Keratinocyte (primary cell): ENCODE data around the gene MBTPS2. TPM values are rescaled to one million over a fixed set of nuclear protein-coding genes. Genes with fewer than 3 reads are reported as not detected.

Experiments
- DNase-seq: peaks from one replicate; pipeline ENCODE4 v3.0.0-alpha.2; 2011; ENCODE audit warnings: low read depth, missing footprints, low spot score
- FAIRE-seq: peaks from 2 replicates; lab custom pipeline; 2011; peaks lifted over from hg19 to GRCh38; lab: Jason Lieb, UNC
- H2AFZ ChIP-seq: 2 replicates; pipeline ENCODE4 v1.6.0; 2012; ENCODE audit warnings: low read length, control low read depth, inconsistent platforms; ENCODE audit not compliant: control insufficient read depth
- H3K27ac ChIP-seq: 2 replicates; pipeline ENCODE4 v1.5.1; 2011; ENCODE audit warnings: low read length; ENCODE audit not compliant: control insufficient read depth, insufficient read depth
- H3K27me3 ChIP-seq: 3 replicates; pipeline ENCODE4 v1.6.0; 2011; ENCODE audit warnings: low read length; ENCODE audit not compliant: control insufficient read depth, insufficient read depth; ENCODE audit errors: extremely low read depth
- H3K36me3 ChIP-seq, 2 experiments: 2 replicates in 1 of 2; 3 replicates in 1 of 2; pipeline ENCODE4 v1.5.1; 2011; ENCODE audit warnings: low read length in 2 of 2, mild to moderate bottlenecking in 1 of 2; ENCODE audit not compliant: control insufficient read depth in 2 of 2, insufficient read depth in 2 of 2; ENCODE audit errors: extremely low read depth in 1 of 2
- H3K4me1 ChIP-seq: 3 replicates; pipeline ENCODE4 v1.5.1; 2011; ENCODE audit warnings: low read length; ENCODE audit not compliant: control insufficient read depth, insufficient read depth; ENCODE audit errors: extremely low read depth
- H3K4me2 ChIP-seq: 3 replicates; pipeline ENCODE4 v1.6.0; 2011; ENCODE audit warnings: low read depth, low read length; ENCODE audit not compliant: control insufficient read depth, insufficient read depth; ENCODE audit errors: extremely low read depth
- H3K4me3 ChIP-seq, 3 experiments: fragments of 200-600 bp in 1 of 3; sonication (generic) in 1 of 3; 2 replicates in 2 of 3; 3 replicates in 1 of 3; pipeline ENCODE4 v1.5.1; 2011 to 2016; ENCODE audit warnings: low read length in 3 of 3, mild to moderate bottlenecking in 3 of 3, control low read depth in 2 of 3, inconsistent platforms in 1 of 3, low read depth in 1 of 3, mixed read lengths in 1 of 3, mixed run types in 1 of 3, moderate library complexity in 1 of 3; ENCODE audit not compliant: control insufficient read depth in 2 of 3, insufficient read depth in 2 of 3; ENCODE audit errors: extremely low read depth in 1 of 3
- H3K79me2 ChIP-seq: 2 replicates; pipeline ENCODE4 v1.6.0; 2012; ENCODE audit warnings: low read length; ENCODE audit not compliant: control insufficient read depth, insufficient read depth
- H3K9ac ChIP-seq: 3 replicates; pipeline ENCODE4 v1.6.0; 2011; ENCODE audit warnings: low read length; ENCODE audit not compliant: control insufficient read depth, insufficient read depth; ENCODE audit errors: extremely low read depth
- H3K9me1 ChIP-seq: 3 replicates; pipeline ENCODE4 v1.6.0; 2011; ENCODE audit warnings: low read length; ENCODE audit not compliant: control insufficient read depth, insufficient read depth; ENCODE audit errors: extremely low read depth
- H3K9me3 ChIP-seq: 2 replicates; pipeline ENCODE4 v1.5.1; 2012; ENCODE audit warnings: low read depth, low read length; ENCODE audit not compliant: control insufficient read depth
- H4K20me1 ChIP-seq: 3 replicates; pipeline ENCODE4 v1.6.0; 2011; ENCODE audit warnings: low read length; ENCODE audit not compliant: control insufficient read depth, insufficient read depth; ENCODE audit errors: extremely low read depth
- EZH2 ChIP-seq: IDR thresholded peaks from one replicate; pipeline ENCODE4 v1.6.1; 2012; ENCODE audit warnings: inconsistent platforms, mild to moderate bottlenecking, low read length, moderate library complexity
- dilution Hi-C: fragments of 300-500 bp; cut with MboI; formaldehyde crosslinking; loops from one replicate; pipeline ENCODE4 v1.7.0; 2020; ENCODE audit warnings: low sequenced_read_pairs; ENCODE audit not compliant: extremely low pct_ligation_motif_present
- polyA plus RNA-seq, 5 experiments: library from polyadenylated mRNA; depleted of rRNA in 3 of 5; stranded (reverse) in 3 of 5; stranded (forward) in 1 of 5; unstranded in 1 of 5; fragments of >200 nt; gene quantifications; 1 replicate in 1 of 5; 2 replicates in 3 of 5; 3 replicates in 1 of 5; pipeline versions ENCODE4 v1.2.1 to v1.2.3, GENCODE V29; 2011 to 2012; ENCODE audit warnings: missing spikeins in 2 of 5, low read depth in 1 of 5, low replicate concordance in 1 of 5
- TF ChIP-seq, protein P1 (sequence below), 3 experiments: IDR thresholded peaks in 1 of 3; conservative IDR thresholded peaks in 1 of 3; optimal IDR thresholded peaks in 1 of 3; 2 replicates in 2 of 3; 3 replicates in 1 of 3; pipeline versions ENCODE3 to v1.5.1; 2011; ENCODE audit warnings: low read length in 3 of 3, mild to moderate bottlenecking in 3 of 3, moderate library complexity in 2 of 3, control low read depth in 1 of 3, inconsistent platforms in 1 of 3; ENCODE audit not compliant: insufficient read depth in 2 of 3; ENCODE audit errors: extremely low read depth in 1 of 3

The MBTPS2 gene
- polyA plus RNA-seq, 1 donor (not counting 4 experiments of a cell fraction or from before 2014, with no cell fraction given) = 15.7 TPM

DNA sequence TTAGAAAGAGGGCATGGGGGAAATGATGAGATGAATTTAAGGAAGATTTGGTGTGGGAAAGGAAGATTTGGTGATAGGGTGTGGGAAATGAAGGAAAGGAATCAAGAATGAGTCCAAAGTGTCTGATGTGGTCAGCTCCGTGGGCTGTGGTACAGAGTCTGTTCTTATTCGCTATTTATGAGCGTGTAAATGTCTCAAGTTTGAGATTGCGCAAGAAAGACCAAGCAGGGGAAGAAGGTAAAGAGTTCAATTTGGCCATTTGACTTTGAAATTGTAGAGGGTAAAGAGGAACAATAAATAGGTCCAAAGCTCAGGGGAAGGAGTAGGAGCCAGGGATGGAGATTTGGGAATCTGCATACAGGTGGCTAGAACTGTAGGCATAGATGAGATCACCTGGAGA is 89.8 kb downstream of the MBTPS2 start:
- FAIRE-seq = no peak
- no peaks in the 10 kb centered on the region for H3K36me3 ChIP-seq
- dilution Hi-C loops = no loop called here

DNA sequence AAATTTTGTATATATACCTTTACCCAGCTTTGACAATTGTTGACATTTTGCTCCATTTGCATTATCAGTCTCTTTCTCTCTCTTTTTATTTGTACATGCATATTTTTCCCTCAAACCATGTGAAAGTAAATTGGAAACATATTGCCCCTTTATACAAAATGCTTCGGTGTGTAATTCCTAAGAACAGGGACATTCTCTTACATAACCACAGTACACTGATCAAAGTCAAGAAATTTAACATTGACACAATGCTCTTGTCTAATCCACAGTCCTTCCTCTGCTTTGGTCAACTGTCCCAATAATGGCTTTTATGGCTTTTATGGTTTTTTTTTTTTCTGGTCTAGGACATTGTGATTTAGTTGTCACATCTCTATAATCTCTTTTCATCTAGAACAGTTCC is 91.6 kb downstream of the MBTPS2 start:
- Histone ChIP-seq H3K4me1 (peaks cover 45% of the 10 kb centered on the region), H4K20me1 (no peaks in the 10 kb centered on the region), H2AFZ (no peak overlapping the region), H3K79me2 (no peaks in the 10 kb centered on the region), H3K9me3 (no peaks in the 10 kb centered on the region), H3K4me3 (no peak overlapping the region), H3K27ac (no peak overlapping the region), H3K9me1 (no peaks in the 10 kb centered on the region), H3K27me3 (no peaks in the 10 kb centered on the region), H3K4me2 (no peak overlapping the region), H3K9ac (no peak overlapping the region), H3K36me3 (no peaks in the 10 kb centered on the region)
- TF ChIP-seq, protein P1, sequence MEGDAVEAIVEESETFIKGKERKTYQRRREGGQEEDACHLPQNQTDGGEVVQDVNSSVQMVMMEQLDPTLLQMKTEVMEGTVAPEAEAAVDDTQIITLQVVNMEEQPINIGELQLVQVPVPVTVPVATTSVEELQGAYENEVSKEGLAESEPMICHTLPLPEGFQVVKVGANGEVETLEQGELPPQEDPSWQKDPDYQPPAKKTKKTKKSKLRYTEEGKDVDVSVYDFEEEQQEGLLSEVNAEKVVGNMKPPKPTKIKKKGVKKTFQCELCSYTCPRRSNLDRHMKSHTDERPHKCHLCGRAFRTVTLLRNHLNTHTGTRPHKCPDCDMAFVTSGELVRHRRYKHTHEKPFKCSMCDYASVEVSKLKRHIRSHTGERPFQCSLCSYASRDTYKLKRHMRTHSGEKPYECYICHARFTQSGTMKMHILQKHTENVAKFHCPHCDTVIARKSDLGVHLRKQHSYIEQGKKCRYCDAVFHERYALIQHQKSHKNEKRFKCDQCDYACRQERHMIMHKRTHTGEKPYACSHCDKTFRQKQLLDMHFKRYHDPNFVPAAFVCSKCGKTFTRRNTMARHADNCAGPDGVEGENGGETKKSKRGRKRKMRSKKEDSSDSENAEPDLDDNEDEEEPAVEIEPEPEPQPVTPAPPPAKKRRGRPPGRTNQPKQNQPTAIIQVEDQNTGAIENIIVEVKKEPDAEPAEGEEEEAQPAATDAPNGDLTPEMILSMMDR (optimal IDR thresholded peaks at IDR 0.05 in 1 of 3, IDR thresholded peaks at IDR 0.05 in 1 of 3, conservative IDR thresholded peaks at IDR 0.05 in 1 of 3; ENCODE audit: extremely low read depth in 1 of 3, insufficient read depth in 2 of 3, low read length in 3 of 3) = no peak
- no peak for TF ChIP-seq EZH2
- FAIRE-seq (no peak), DNase-seq (no peak)
- dilution Hi-C loops = no loop called here

More for the DNA sequence above, 89.8 kb downstream of the MBTPS2 start:
- Histone ChIP-seq H3K9ac (no peak overlapping the region), H3K4me1 (peaks cover 45% of the 10 kb centered on the region), H3K4me3 (no peak overlapping the region), H3K9me3 (no peaks in the 10 kb centered on the region), H2AFZ (no peak overlapping the region), H3K27ac (no peak overlapping the region), H3K4me2 (no peak overlapping the region), H3K27me3 (no peaks in the 10 kb centered on the region), H3K79me2 (no peaks in the 10 kb centered on the region), H3K9me1 (no peaks in the 10 kb centered on the region), H4K20me1 (no peaks in the 10 kb centered on the region)
- no peak for DNase-seq
- TF ChIP-seq, protein P1 (optimal IDR thresholded peaks at IDR 0.05 in 1 of 3, IDR thresholded peaks at IDR 0.05 in 1 of 3, conservative IDR thresholded peaks at IDR 0.05 in 1 of 3; ENCODE audit: extremely low read depth in 1 of 3, insufficient read depth in 2 of 3, low read length in 3 of 3) = no peak
- TF ChIP-seq EZH2 = no peak
